Kidney (tissue), 14 donors: ENCODE results near the gene ROS1. TPM values are rescaled to one million over a fixed set of nuclear protein-coding genes. Genes with fewer than 3 reads are reported as not detected.

ENCODE experiments used
- DNase-seq, 5 donors: peaks; one replicate each; pipeline ENCODE4 v3.0.0-alpha.2; 2013 to 2020
- FAIRE-seq: peaks from 2 replicates; lab custom pipeline; 2012; peaks lifted over from hg19 to GRCh38; lab: Jason Lieb, UNC
- H3K27ac ChIP-seq, 2 donors: one replicate each; pipeline ENCODE4 v1.7.0; 2013; ENCODE audit warnings: low read depth in 2 of 2, low read length in 2 of 2, inconsistent platforms in 1 of 2
- H3K27me3 ChIP-seq: one replicate; pipeline ENCODE4 v1.7.1; 2013; ENCODE audit warnings: low read length, inconsistent platforms; ENCODE audit not compliant: control insufficient read depth, insufficient read depth
- H3K36me3 ChIP-seq, 3 donors: one replicate each; pipeline versions ENCODE4 v1.7.0 to v1.7.1; 2013; ENCODE audit warnings: low read length in 3 of 3, control low read depth in 1 of 3, inconsistent platforms in 1 of 3; ENCODE audit not compliant: insufficient read depth in 3 of 3, control insufficient read depth in 2 of 3
- H3K4me1 ChIP-seq, 3 donors: one replicate each; pipeline versions ENCODE4 v1.7.0 to v1.7.1; 2013; ENCODE audit warnings: low read length in 3 of 3, inconsistent platforms in 1 of 3, low read depth in 1 of 3; ENCODE audit not compliant: control insufficient read depth in 2 of 3, insufficient read depth in 2 of 3
- H3K4me3 ChIP-seq, 3 donors: one replicate each; pipeline versions ENCODE4 v1.7.0 to v1.8.1; 2013; ENCODE audit warnings: low read length in 3 of 3, control low read depth in 1 of 3, inconsistent platforms in 1 of 3
- H3K9ac ChIP-seq, 3 donors: one replicate each; pipeline versions ENCODE4 v1.7.0 to v1.7.1; 2013; ENCODE audit warnings: low read length in 3 of 3, control low read depth in 1 of 3, inconsistent platforms in 1 of 3
- H3K9me3 ChIP-seq, 3 donors: one replicate each; pipeline versions ENCODE4 v1.7.0 to v1.7.1; 2013; ENCODE audit warnings: low read length in 3 of 3, control low read depth in 1 of 3, inconsistent platforms in 1 of 3; ENCODE audit not compliant: control insufficient read depth in 2 of 3, insufficient read depth in 1 of 3
- intact Hi-C: fragments of 100-400 bp; cut with DNase I; formaldehyde crosslinking; loops from one replicate; pipeline ENCODE4 v1.11.1; 2022
- polyA plus RNA-seq: library from polyadenylated mRNA; stranded (reverse); fragments of 350-450 nt; fragmentation: Illumina TruSeq; extraction: RNeasy Lipid Tissue Mini Kit (QIAGEN cat#74804); gene quantifications from one replicate; pipeline ENCODE4 v1.2.3, GENCODE V29; 2014; ENCODE audit warnings: low read depth, low replicate concordance; ENCODE audit not compliant: insufficient read depth
- total RNA-seq: library from RNA; stranded (reverse); fragmentation: NEBNext Ultra II Directional; extraction: Animal tissue kit (Norgen Biotek cat#: 25700); gene quantifications from one replicate; pipeline ENCODE4 v1.2.1, GENCODE V29; 2021
- TF ChIP-seq, protein P1 (sequence below): IDR thresholded peaks from 3 replicates; pipeline ENCODE4 v1.5.1; 2012; ENCODE audit warnings: mild to moderate bottlenecking, moderate library complexity, borderline replicate concordance; ENCODE audit not compliant: insufficient read depth; ENCODE audit errors: extremely low read depth
- donor health status: control.
- donor health status: control.
- donor health status: control.
- donor health status: control.
- donor health status: control.
- donor health status: DM: yes; HTN: yes; CAD: no.
- donor health status: Normal renal cell carcinoma (clear cell type).

ROS1 gene
- total and polyA plus RNA-seq, 2 donors from 2014 or later = 0.04 to 0.19 TPM

DNA sequence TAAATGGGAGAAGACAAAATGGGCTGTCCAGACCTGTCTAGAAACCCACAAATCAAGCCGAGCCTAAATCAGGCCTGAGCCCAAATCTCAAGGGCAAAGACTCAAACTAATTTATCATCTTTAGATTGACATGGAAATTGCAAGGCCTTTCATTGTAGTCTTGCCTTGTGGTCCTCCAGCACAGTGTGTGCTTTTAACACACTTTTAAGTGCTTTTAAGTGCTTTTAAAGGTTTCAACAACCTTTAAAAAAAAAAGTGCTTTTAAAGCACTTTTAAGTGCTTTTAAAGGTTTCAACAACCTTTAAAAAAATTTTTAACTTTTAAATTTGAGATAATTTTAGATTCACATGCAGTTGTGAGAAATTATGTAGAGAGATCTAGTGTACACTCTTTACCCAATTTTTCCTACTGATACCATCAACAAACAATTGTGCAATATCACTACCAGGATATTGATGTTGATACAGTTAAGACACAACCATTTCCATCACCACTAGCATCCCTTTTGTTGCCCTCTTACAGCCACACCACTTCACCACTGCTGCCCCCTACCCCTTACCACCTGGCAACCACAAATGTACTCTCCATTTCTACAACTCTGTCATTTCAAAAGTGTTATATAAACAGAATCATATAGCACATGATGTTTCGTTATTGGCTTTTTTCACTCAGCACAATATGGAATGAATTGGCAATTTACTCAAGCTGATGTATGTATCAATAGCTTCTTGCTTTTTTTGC, 33.6 kb upstream of the ROS1 start:
- Histone ChIP-seq H3K9ac (no peak overlapping the region), H3K9me3 (no peaks in the 10 kb centered on the region), H3K4me3 (no peak overlapping the region), H3K27me3 (no peaks in the 10 kb centered on the region), H3K4me1 (no peaks in the 10 kb centered on the region), H3K27ac (no peak overlapping the region), H3K36me3 (no peaks in the 10 kb centered on the region)
- DNase-seq (no peak), FAIRE-seq (no peak)
- intact Hi-C loops = no loop called here
- TF ChIP-seq, protein P1, sequence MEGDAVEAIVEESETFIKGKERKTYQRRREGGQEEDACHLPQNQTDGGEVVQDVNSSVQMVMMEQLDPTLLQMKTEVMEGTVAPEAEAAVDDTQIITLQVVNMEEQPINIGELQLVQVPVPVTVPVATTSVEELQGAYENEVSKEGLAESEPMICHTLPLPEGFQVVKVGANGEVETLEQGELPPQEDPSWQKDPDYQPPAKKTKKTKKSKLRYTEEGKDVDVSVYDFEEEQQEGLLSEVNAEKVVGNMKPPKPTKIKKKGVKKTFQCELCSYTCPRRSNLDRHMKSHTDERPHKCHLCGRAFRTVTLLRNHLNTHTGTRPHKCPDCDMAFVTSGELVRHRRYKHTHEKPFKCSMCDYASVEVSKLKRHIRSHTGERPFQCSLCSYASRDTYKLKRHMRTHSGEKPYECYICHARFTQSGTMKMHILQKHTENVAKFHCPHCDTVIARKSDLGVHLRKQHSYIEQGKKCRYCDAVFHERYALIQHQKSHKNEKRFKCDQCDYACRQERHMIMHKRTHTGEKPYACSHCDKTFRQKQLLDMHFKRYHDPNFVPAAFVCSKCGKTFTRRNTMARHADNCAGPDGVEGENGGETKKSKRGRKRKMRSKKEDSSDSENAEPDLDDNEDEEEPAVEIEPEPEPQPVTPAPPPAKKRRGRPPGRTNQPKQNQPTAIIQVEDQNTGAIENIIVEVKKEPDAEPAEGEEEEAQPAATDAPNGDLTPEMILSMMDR = no peak

DNA sequence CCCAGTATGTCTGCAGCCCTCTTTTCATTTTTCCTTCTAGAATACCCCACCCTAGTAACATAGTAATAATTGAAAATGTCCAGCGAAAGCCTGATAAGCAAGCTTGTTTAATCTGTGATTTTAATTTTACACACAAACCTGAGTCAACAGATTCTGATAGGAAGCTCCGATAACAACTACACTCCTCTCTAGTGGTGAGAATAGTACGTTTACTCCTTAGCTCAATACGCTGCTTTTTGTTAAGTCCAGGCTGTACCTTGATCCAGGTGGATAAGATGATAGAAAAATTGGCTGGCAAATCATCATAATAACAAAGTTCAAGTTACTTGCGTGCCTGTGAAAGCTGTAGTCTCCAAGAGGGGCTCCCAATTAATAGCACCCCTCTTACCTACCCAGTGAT, 31.3 kb upstream of the ROS1 start:
- Histone ChIP-seq H3K9me3 (no peaks in the 10 kb centered on the region), H3K27ac (no peak overlapping the region), H3K9ac (no peak overlapping the region), H3K27me3 (no peaks in the 10 kb centered on the region), H3K4me3 (no peak overlapping the region), H3K4me1 (no peaks in the 10 kb centered on the region), H3K36me3 (no peaks in the 10 kb centered on the region)
- DNase-seq = no peak
- intact Hi-C loops = no loop called here
- TF ChIP-seq, protein P1 = no peak
- FAIRE-seq = no peak

DNA sequence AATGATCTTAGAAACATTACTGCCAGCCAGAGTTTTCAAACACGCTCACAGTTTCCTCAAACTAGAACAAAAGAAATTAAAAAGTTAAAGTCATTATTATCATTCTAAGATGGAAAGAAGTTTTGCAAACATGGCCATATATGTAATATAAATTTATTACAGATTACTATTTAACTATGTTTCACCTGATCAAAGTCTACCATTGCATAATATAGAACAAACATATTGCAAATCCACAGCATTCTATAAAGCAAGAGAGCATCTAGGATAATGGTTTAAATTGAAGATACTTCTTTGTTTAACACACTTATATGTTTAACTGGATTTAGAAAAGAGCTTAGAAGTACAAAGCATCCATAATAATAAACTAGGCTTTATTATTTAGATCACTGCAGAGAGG, 30.5 kb upstream of the ROS1 start:
- no peak for FAIRE-seq
- Histone ChIP-seq H3K27me3 (no peaks in the 10 kb centered on the region), H3K27ac (no peak overlapping the region), H3K36me3 (no peaks in the 10 kb centered on the region), H3K4me1 (no peaks in the 10 kb centered on the region), H3K9ac (no peak overlapping the region), H3K9me3 (no peaks in the 10 kb centered on the region), H3K4me3 (no peak overlapping the region)
- TF ChIP-seq, protein P1 = no peak
- no peak for DNase-seq
- intact Hi-C loops = no loop called here
